ENCODE measurements around the gene GCHFR.
A peak's percentile ranks its signal among the peaks of the same experiment; 100 is the strongest.

Gene GCHFR

GRCh38 chr15:40763801-40764628 lies at the start of gene GCHFR:
TSS of gene GCHFR (plus strand) at chr15:40764068. CDS start at chr15:40764181, 113 bp downstream.
- DNase-seq (ENCODE audit: low read depth), result peak; percentile 69

DNA sequence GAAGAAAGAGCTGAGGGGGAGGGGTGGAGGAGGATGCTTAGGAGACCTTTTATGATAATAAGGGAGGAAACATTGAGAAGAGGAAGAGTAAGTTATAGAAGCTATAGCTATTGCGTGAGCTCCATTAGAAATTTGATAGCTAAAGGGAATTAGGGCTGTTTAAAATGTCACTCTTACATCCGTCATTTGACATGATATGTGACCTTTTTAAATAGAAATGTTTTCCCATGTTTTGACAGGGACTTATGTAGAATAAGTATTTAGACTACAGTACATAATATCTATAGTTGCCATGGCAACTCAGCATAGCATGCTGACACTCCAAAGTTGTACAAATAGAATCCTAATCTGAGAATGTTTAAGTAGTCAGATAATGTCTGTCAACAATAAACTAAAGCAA lies 49.7 kb upstream of the GCHFR start:
- no peak for DNase-seq (ENCODE audit: low read depth)

- no peak for DNase-seq (ENCODE audit: low read depth)
Observed at GRCh38 chr15:40716165-40716564, 47.7 kb upstream of the GCHFR start.

DNA sequence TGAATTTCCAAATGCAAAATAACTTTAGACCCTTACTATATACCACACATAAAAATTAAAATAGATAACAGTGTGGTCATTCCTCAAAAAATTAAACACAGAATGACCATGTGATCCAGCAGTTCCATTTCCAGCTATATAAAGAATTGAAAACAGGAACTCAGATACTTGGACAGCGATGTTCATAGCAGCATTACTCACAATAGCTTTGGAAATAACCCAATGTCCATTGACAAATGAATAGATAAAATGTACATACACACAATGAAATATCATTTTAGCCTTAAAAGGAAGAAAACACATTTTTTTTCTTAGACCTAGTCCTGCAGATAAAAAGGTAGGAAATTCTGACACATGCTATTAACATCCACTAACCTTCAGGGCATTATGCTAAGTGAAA lies 42.2 kb upstream of the GCHFR start:
- no peak for DNase-seq (ENCODE audit: low read depth)

DNA sequence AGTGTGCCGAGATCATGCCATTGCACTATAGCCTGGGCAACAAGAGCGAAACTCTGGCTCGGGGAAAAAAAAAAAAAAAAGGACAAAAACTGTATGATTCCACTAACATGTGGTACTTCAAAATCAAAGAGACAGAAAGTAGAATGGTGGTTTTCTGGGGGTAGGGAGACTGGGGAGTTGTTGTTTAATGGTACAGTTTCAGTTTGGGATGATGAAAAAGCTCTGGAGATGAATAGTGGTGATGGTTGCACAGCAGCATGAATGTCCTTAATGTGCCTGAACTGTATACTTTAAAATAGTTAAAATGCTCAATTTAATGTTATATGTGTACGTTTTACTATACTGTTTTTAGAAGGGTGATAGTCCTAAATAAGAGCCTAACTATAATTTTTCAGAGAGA lies 41.5 kb upstream of the GCHFR start:
- DNase-seq (ENCODE audit: low read depth), result no peak

GRCh38 chr15:40722934-40723333 lies 40.9 kb upstream of the GCHFR start:
- peak; percentile 42 for DNase-seq (ENCODE audit: low read depth)

DNA sequence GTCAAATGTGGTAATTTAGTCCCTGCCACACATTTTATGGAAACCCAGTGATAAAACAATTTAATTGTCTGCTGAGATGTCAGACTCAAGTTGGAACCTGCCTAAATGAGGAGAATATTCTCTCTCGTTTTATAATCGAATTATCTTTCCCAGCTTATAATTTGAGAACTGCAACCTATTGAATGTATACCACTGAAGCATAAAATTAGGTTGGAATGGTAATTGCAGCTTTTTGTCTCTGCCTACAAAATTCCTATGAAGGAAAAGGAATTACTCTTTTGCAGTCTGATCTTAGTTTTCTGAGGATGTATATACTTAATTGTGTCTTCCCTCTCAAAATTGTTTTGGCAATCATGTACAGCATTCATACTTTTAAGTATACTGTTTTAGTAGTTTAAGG lies 39.9 kb upstream of the GCHFR start:
- DNase-seq (ENCODE audit: low read depth), result no peak

- DNase-seq (ENCODE audit: low read depth), result no peak
Observed at GRCh38 chr15:40731034-40731433, 32.8 kb upstream of the GCHFR start.

DNA sequence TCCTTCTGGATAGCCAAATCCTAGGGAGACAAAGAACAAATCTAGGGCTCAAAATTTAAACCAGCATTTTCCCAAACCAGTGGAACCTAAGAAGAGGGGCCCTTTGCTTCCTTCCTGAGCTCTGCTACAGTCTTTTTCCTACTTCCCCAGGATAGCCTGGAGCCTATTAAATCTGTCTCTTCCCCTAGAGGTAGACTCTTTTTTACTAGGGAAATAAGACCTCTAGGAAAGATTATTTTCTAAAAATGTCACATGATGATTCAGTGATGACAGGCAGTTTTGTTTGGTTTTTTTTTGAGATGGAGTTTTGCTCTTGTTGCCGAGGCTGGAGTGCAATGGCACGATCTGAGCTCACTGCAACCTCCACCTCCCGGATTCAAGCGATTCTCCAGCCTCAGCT lies 27.3 kb upstream of the GCHFR start:
- DNase-seq (ENCODE audit: low read depth), result no peak

GRCh38 chr15:40737048-40737447 lies 26.8 kb upstream of the GCHFR start:
- no peak for DNase-seq (ENCODE audit: low read depth)

GRCh38 chr15:40739047-40739446 lies 24.8 kb upstream of the GCHFR start:
- no peak for DNase-seq (ENCODE audit: low read depth)

DNA sequence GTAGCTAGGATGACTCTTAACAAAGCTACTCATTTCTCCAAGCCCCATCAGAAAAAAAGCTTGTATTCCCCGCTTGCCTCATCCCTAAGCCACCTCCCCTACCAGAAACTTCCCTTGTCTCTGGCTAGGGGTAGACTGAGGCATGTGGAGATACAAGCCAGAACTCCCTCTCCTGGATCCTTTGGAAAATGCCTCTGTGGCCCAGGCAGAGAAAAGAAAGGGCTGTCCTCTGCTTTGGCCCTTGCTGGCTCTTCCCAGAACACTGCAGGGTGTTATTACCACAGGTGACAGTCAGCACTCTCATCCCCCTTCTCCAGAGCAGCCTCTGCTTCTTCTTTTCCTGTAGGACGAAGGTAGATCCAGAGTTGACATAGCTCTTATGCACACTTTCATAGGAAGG lies 24.0 kb upstream of the GCHFR start:
- no peak for DNase-seq (ENCODE audit: low read depth)

- DNase-seq (ENCODE audit: low read depth), result no peak
Observed at GRCh38 chr15:40743485-40743901, 20.4 kb upstream of the GCHFR start.

- DNase-seq (ENCODE audit: low read depth), result peak; percentile 90
Observed at GRCh38 chr15:40743921-40744814, 19.7 kb upstream of the GCHFR start.

DNA sequence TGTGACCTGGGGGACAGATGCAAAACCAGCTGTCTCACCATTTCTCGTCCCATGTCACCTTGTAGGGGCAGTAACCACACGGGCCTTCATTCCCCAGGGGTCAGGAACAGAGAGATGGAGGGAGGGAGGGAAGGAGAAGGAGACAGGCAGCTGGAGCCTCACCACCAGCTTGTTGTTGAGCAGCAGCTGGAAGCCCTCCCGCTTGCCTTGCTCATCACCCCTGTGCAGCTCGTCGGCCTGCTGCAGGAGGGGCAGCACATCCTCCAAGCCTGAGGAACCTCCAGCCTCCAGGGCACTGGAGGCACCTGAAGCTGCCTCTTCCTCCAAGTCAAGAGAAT lies 19.1 kb upstream of the GCHFR start:
- no peak for DNase-seq (ENCODE audit: low read depth)

DNA sequence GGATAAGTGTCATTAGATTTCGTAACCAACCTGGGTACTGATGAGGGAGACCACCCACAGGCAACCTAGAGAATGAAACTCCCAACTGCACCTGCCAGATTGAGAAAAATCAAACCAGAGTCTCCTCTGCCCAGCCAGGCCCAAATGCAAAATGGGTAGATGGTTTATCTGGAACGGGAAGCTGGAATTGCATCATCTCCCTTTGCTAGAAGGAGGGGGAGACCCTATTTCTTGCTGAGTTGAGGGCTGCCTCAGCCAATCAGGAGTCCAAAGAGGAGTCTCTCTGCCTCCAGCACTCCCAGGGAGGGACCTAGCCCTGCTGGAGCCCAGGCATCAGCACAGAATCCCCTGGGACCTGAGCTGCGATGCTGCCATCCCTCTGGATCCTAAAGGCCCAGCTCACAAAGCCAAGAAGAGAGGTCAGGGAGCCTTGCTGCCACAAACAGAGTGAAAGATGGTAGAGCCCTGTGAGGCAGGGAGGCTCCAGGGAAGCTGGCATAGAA lies 16.9 kb upstream of the GCHFR start:
- DNase-seq (ENCODE audit: low read depth), result no peak

- DNase-seq (ENCODE audit: low read depth), result no peak
Observed at GRCh38 chr15:40747685-40748631, 15.9 kb upstream of the GCHFR start.

- DNase-seq (ENCODE audit: low read depth), result no peak
Observed at GRCh38 chr15:40749151-40749630, 14.7 kb upstream of the GCHFR start.

DNA sequence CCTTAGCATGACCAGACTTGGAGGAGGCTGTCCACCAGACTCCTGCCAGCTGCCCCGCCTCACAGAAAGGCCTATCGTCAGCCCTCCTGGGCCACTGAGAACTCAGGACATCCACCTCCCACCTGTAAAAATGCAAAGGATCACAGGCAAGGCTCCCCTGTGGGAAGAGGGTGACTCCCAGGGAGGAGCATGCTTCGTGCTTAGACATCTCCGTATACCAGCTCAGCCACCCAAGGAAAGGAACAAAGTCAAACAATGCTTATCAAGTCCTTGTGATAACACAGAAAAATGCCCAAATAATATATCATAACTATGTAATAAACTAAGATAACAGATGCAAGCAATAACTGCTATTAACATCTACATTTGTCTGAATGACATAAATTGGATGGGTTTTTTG lies 13.0 kb upstream of the GCHFR start:
- DNase-seq (ENCODE audit: low read depth), result no peak

GRCh38 chr15:40751745-40752144 lies 12.1 kb upstream of the GCHFR start:
- DNase-seq (ENCODE audit: low read depth), result no peak

GRCh38 chr15:40754574-40754882 lies 9.3 kb upstream of the GCHFR start:
- DNase-seq (ENCODE audit: low read depth), result peak; percentile 21
